CD14-positive monocyte (primary cell): ENCODE measurements around the gene CCDC149. TPM values are rescaled to one million over a fixed set of nuclear protein-coding genes. Genes with fewer than 3 reads are reported as not detected.

Experiments used
- DNase-seq, 3 donors: peaks; one replicate each; pipeline ENCODE4 v3.0.0-alpha.2; 2011 to 2022
- H2AFZ ChIP-seq: 2 replicates; pipeline ENCODE4 v1.6.0; 2012; ENCODE audit warnings: mild to moderate bottlenecking, low read depth, low read length, inconsistent platforms; ENCODE audit not compliant: insufficient read depth, poor library complexity, severe bottlenecking
- H3K27ac ChIP-seq, 2 donors: 1 replicate in 1 of 2; 2 replicates in 1 of 2; pipeline ENCODE4 v1.5.1; 2012 to 2013; ENCODE audit warnings: low read length in 2 of 2, control low read depth in 1 of 2, inconsistent platforms in 1 of 2, low read depth in 1 of 2, mild to moderate bottlenecking in 1 of 2
- H3K27me3 ChIP-seq, 2 donors: one replicate each; pipeline versions ENCODE4 v1.6.0 to v1.6.1; 2011 to 2013; ENCODE audit warnings: low read length in 2 of 2; ENCODE audit not compliant: control insufficient read depth in 2 of 2, insufficient read depth in 2 of 2
- H3K36me3 ChIP-seq, 2 donors: replicated peaks in 1 of 2; 1 replicate in 1 of 2; 2 replicates in 1 of 2; pipeline versions ENCODE4 v1.5.1 to v1.6.1; 2012 to 2013; ENCODE audit warnings: low read length in 2 of 2, control low read depth in 1 of 2, inconsistent platforms in 1 of 2, mild to moderate bottlenecking in 1 of 2; ENCODE audit not compliant: insufficient read depth in 2 of 2, control insufficient read depth in 1 of 2
- H3K4me1 ChIP-seq, 2 donors: 1 replicate in 1 of 2; 2 replicates in 1 of 2; pipeline versions ENCODE4 v1.5.1 to v1.6.1; 2012 to 2013; ENCODE audit warnings: low read length in 2 of 2, control low read depth in 1 of 2, inconsistent platforms in 1 of 2, mild to moderate bottlenecking in 1 of 2, moderate library complexity in 1 of 2; ENCODE audit not compliant: insufficient read depth in 2 of 2, control insufficient read depth in 1 of 2
- H3K4me2 ChIP-seq: replicated peaks from 2 replicates; pipeline ENCODE3; 2012; ENCODE audit warnings: low read length, moderate library complexity, mild to moderate bottlenecking; ENCODE audit not compliant: poor library complexity, severe bottlenecking; ENCODE audit errors: extremely low read depth
- H3K4me3 ChIP-seq, 3 experiments: fragments of 200-600 bp in 1 of 3; sonication (generic) in 1 of 3; replicated peaks in 1 of 3; 1 replicate in 2 of 3; 2 replicates in 1 of 3; pipeline ENCODE4 v1.5.1; 2011 to 2013; ENCODE audit warnings: low read length in 3 of 3, mild to moderate bottlenecking in 3 of 3, control low read depth in 2 of 3, low read depth in 2 of 3, inconsistent platforms in 1 of 3, moderate library complexity in 1 of 3
- H3K79me2 ChIP-seq: 2 replicates; pipeline ENCODE4 v1.6.0; 2012; ENCODE audit warnings: mild to moderate bottlenecking, control low read depth, inconsistent platforms, low read length, moderate library complexity; ENCODE audit not compliant: insufficient read depth
- H3K9ac ChIP-seq: 2 replicates; pipeline ENCODE4 v1.6.0; 2017; ENCODE audit warnings: low read length, mild to moderate bottlenecking; ENCODE audit not compliant: insufficient read depth, poor library complexity, severe bottlenecking
- H3K9me3 ChIP-seq, 2 donors: replicated peaks in 1 of 2; 1 replicate in 1 of 2; 2 replicates in 1 of 2; pipeline versions ENCODE4 v1.5.1 to v1.6.1; 2012 to 2013; ENCODE audit warnings: low read length in 2 of 2, control low read depth in 1 of 2; ENCODE audit not compliant: control insufficient read depth in 1 of 2, insufficient read depth in 1 of 2
- H4K20me1 ChIP-seq: 2 replicates; pipeline ENCODE4 v1.6.0; 2012; ENCODE audit warnings: mild to moderate bottlenecking, low read length, control low read depth, moderate library complexity; ENCODE audit not compliant: insufficient read depth
- H3K27ac Mint-ChIP-seq, 7 donors: one replicate each; pipeline ENCODE4 v1.8.0; 2020; ENCODE audit warnings: mild to moderate bottlenecking in 7 of 7, mixed read lengths in 7 of 7, moderate library complexity in 6 of 7, inconsistent platforms in 2 of 7
- H3K27me3 Mint-ChIP-seq, 3 donors: one replicate each; pipeline ENCODE4 v1.8.0; 2021 to 2022; ENCODE audit warnings: low read depth in 3 of 3, mild to moderate bottlenecking in 3 of 3, mixed read lengths in 3 of 3, moderate library complexity in 3 of 3, inconsistent platforms in 1 of 3
- H3K36me3 Mint-ChIP-seq, 2 donors: one replicate each; pipeline ENCODE4 v1.8.0; 2020; ENCODE audit warnings: mixed read lengths in 2 of 2, inconsistent platforms in 1 of 2, mild to moderate bottlenecking in 1 of 2
- H3K4me1 Mint-ChIP-seq: one replicate; pipeline ENCODE4 v1.8.0; 2020; ENCODE audit warnings: mild to moderate bottlenecking, mixed read lengths
- H3K4me3 Mint-ChIP-seq, 2 donors: one replicate each; pipeline ENCODE4 v1.8.0; 2020; ENCODE audit warnings: mild to moderate bottlenecking in 2 of 2, mixed read lengths in 2 of 2, moderate library complexity in 1 of 2
- H3K9me3 Mint-ChIP-seq, 7 donors: one replicate each; pipeline ENCODE4 v1.8.0; 2020 to 2022; ENCODE audit warnings: mixed read lengths in 7 of 7, mild to moderate bottlenecking in 6 of 7, moderate library complexity in 6 of 7, inconsistent platforms in 2 of 7
- CTCF ChIP-seq: fragments of 200-600 bp; IDR thresholded peaks from one replicate; pipeline ENCODE4 v1.8.0; 2022; ENCODE audit warnings: antibody characterized with exemption, mild to moderate bottlenecking
- WGBS: methylation state at CpG from one replicate; pipeline ENCODE4 v1.1.5; 2013; ENCODE audit warnings: missing lambda C conversion rate; ENCODE audit not compliant: insufficient coverage; 5-methylcytosine and 5-hydroxymethylcytosine counted together
- intact Hi-C, 2 donors: fragments of 100-400 bp; cut with micrococcal nuclease; formaldehyde crosslinking; loops; one replicate each; pipeline versions ENCODE4 v1.15.0 to v1.15.1; 2023
- polyA plus RNA-seq, 3 donors: library from polyadenylated mRNA; depleted of rRNA in 1 of 3; unstranded in 2 of 3; stranded (reverse) in 1 of 3; fragments of 300-500 nt in 2 of 3; fragments of >200 nt in 1 of 3; fragmentation: Illumina TruSeq in 2 of 3; gene quantifications; 1 replicate in 2 of 3; 2 replicates in 1 of 3; pipeline ENCODE4 v1.2.3, GENCODE V29; 2012 to 2021

Gene CCDC149
- polyA plus RNA-seq, 3 donors: 5.5 to 15.8 (median 14.9) TPM

- Histone ChIP-seq H4K20me1 (peaks cover 9% of the 10 kb centered on the region), H3K27ac (peak overlapping the region in 1 of 2 donors; percentile 6), H3K27me3 (no peaks in the 10 kb centered on the region), H3K9ac (no peak overlapping the region), H2AFZ (no peak overlapping the region), H3K79me2 (no peaks in the 10 kb centered on the region), H3K4me1 (peaks cover 3 to 5% of the 10 kb centered on the region in 2 donors), H3K4me3 (no peak overlapping the region), H3K9me3 (no peaks in the 10 kb centered on the region), H3K36me3 (peaks cover 7 to 25% of the 10 kb centered on the region in 2 donors), H3K4me2 (no peak overlapping the region)
- peaks cover 48 to 55% of the 10 kb centered on the region in 2 donors for H3K36me3 Mint-ChIP-seq
- no peak for TF ChIP-seq CTCF
- H3K27me3 Mint-ChIP-seq: no peaks in the 10 kb centered on the region
- peaks cover 0 to 4% (median 2%) of the 10 kb centered on the region in 7 donors for H3K9me3 Mint-ChIP-seq
- DNase-seq: no peak
- no peak overlapping the region for H3K27ac Mint-ChIP-seq
- no peak overlapping the region for H3K4me3 Mint-ChIP-seq
- WGBS: 83% methylated on average over 1 of the region's 2 CpGs
- H3K4me1 Mint-ChIP-seq: peaks cover 26% of the 10 kb centered on the region
- intact Hi-C loops: no loop called here
Measured at GRCh38 chr4:24855741-24856140, 57.1 kb downstream of the CCDC149 start.

GRCh38 chr4:24853142-24853541 is 59.7 kb downstream of the CCDC149 start:
- peaks cover 8 to 42% of the 10 kb centered on the region in 2 donors for H3K36me3 ChIP-seq
- Mint-ChIP-seq H3K9me3 (peaks cover 0 to 2% (median 0%) of the 10 kb centered on the region in 7 donors), H3K27me3 (peaks cover 0 to 1% (median 0%) of the 10 kb centered on the region in 3 donors), H3K27ac (peak overlapping the region in 1 of 7 donors; percentile 85), H3K4me3 (no peak overlapping the region), H3K4me1 (peaks cover 26% of the 10 kb centered on the region), H3K36me3 (peaks cover 57 to 64% of the 10 kb centered on the region in 2 donors)
- H3K4me2 ChIP-seq: no peak overlapping the region
- H2AFZ ChIP-seq: no peak overlapping the region
- H4K20me1 ChIP-seq: peaks cover 5% of the 10 kb centered on the region
- no peak overlapping the region for H3K9ac ChIP-seq
- H3K4me1 ChIP-seq: peaks cover 3 to 5% of the 10 kb centered on the region in 2 donors
- no peaks in the 10 kb centered on the region for H3K27me3 ChIP-seq
- no peak for DNase-seq
- intact Hi-C loops: no loop called here
- no peaks in the 10 kb centered on the region for H3K79me2 ChIP-seq
- WGBS: 100% methylated on average over 1 of the region's 5 CpGs
- no peak overlapping the region for H3K4me3 ChIP-seq
- H3K27ac ChIP-seq: no peak overlapping the region
- H3K9me3 ChIP-seq: no peaks in the 10 kb centered on the region
- no peak for TF ChIP-seq CTCF
